Measurements from ENCODE around the gene COL27A1. TPM values are rescaled to one million over a fixed set of nuclear protein-coding genes. Genes with fewer than 3 reads are reported as not detected.
A peak's percentile ranks its signal among the peaks of the same experiment; 100 is the strongest.

COL27A1 gene
- total and polyA plus RNA-seq, 9 of the 15 experiments (the other 6 are each of a cell fraction or from before 2014, with no cell fraction given), result 0.07 TPM; not detected in 8

GRCh38 chr9:114349713-114350480, 194.6 kb downstream of the COL27A1 start (continued):
- TF ChIP-seq L3MBTL2 (IDR thresholded peaks at IDR 0.05) (no peak), SUPT5H (IDR thresholded peaks at IDR 0.05) (no peak)
- TF ChIP-seq, protein P1, sequence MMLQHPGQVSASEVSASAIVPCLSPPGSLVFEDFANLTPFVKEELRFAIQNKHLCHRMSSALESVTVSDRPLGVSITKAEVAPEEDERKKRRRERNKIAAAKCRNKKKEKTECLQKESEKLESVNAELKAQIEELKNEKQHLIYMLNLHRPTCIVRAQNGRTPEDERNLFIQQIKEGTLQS (IDR thresholded peaks at IDR 0.05), result no peak
- TF ChIP-seq, protein P1 (CRISPR knock-in tag; conservative IDR thresholded peaks at IDR 0.05), result no peak

DNA sequence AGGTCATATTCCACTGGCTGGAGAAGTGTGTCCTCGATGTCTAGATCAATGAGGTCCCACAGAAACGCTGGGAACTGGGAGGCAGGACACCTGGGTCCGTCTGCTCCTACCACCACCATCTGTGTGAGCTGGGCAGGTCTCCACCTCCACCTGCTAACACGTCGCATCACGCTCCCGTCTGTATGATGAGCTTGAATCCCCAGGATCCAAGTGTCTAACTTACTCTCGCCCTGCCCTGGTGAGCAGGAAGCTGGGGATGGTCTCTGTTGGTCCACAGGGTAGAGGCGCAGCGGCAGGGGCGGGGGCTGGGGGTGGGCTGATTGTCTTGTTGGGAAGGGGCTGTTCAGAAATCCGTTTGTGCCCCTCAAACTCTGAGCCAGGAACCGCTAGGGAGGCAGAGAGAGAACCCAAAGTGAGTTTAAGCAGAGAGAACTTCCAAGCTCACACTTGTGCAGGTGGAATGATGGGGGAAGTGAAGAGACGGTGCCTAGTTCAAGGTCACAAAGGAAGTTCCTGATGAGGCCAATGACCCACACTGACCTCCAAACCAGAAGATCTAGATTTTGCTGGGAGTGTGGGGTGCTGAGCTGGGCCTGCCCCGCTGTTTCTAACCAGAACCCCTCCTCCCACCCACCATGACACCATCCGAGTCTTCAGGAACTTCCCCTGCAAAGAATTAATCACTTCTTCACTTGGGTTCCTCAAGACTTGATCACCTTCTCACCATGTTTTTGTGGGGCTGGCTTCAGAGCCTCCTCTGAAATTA, 195.5 kb downstream of the COL27A1 start:
- intact Hi-C loops (cut with micrococcal nuclease), result no loop called here
- no peak overlapping the region for H3K4me3 ChIP-seq
- DNase-seq (ENCODE audit: extremely low read depth in 1 of 4, low spot score in 3 of 4) (no peak), ATAC-seq (no peak), FAIRE-seq (no peak)
- TF ChIP-seq ASH1L (IDR thresholded peaks at IDR 0.05; ENCODE audit: borderline replicate concordance, low read depth, partially characterized antibody) (no peak), ZNF316 (IDR thresholded peaks at IDR 0.05) (no peak), ESRRA (IDR thresholded peaks at IDR 0.05; ENCODE audit: borderline replicate concordance, low read depth) (peak; percentile 73; the same call in 1 of the 2 replicates), ZSCAN32 (CRISPR knock-in tag; IDR thresholded peaks at IDR 0.05) (no peak), MXI1 (IDR thresholded peaks at IDR 0.05; ENCODE audit: low read depth, low read length) (no peak), ZEB2 (IDR thresholded peaks at IDR 0.05) (no peak)
- H2AFZ ChIP-seq (ENCODE audit: low read depth, low read length), result no peak overlapping the region
- no peaks in the 10 kb centered on the region for H3K27me3 ChIP-seq (ENCODE audit: control insufficient read depth in 2 of 2, insufficient read depth in 2 of 2, low read length in 2 of 2)
- CTCF ChIA-PET (ENCODE audit: low intra/inter-chr PET ratio), result no interaction called here
- no peaks in the 10 kb centered on the region for H3K9me3 ChIP-seq (replicated peaks; ENCODE audit: control insufficient read depth, insufficient read depth, low read depth, low read length)
- H4K20me1 ChIP-seq (replicated peaks; ENCODE audit: control insufficient read depth, insufficient read depth, low read length), result 0 out of 2 replicates have a peak, but pooled peaks cover 4% of the 10 kb centered on the region
- H3K36me3 ChIP-seq (ENCODE audit: control insufficient read depth, insufficient read depth, low read length), result peaks cover 17% of the 10 kb centered on the region; the same call in 2 of the 3 replicates
- no peaks in the 10 kb centered on the region for H3K9me1 ChIP-seq (ENCODE audit: control insufficient read depth, insufficient read depth, low read length)
- H3K27ac ChIP-seq (ENCODE audit: extremely low read depth, low read depth, low read length), result no peak overlapping the region
- no peak overlapping the region for H3K4me2 ChIP-seq (ENCODE audit: insufficient read depth, low read length)
- no peaks in the 10 kb centered on the region for H3K79me2 ChIP-seq (ENCODE audit: control insufficient read depth, insufficient read depth, low read length)
- WGBS (ENCODE audit: insufficient coverage, low coverage, missing lambda C conversion rate), result 60% methylated on average over 12 of the region's 16 CpGs
- no peak overlapping the region; a peak in 1 of 4 replicates for H3K9ac ChIP-seq (ENCODE audit: insufficient read depth in 1 of 2, low read depth in 2 of 2, low read length in 2 of 2)
- POLR2A ChIA-PET, result interaction anchor here (0.6 to 0.7 kb wide), 2 partner anchors 12 to 255 kb away, joined by 3 read pairs; no protein-coding TSS in a partner anchor
- no TSS peak for BruUV-seq (replicated peaks)
- in situ Hi-C loops (cut with MboI), result no loop called here
- peaks cover 13 to 14% of the 10 kb centered on the region in 2 experiments; a peak in 4 of 5 replicates for H3K4me1 ChIP-seq (replicated peaks in 1 of 2; ENCODE audit: control insufficient read depth in 2 of 2, insufficient read depth in 2 of 2, low read length in 2 of 2)

Measured in K562 (cell line).